Activated T-helper 2 cell treated with anti-CD3 and anti-CD28 coated beads, Interferon-gamma antibody, Interleukin-2, Interleukin-4, amounts not matched to agents 10 μg/mL and 5 μg/mL and 100 μg/mL, durations not matched to agents 14 hours and 24 hours and 36 hours (primary cell): ENCODE results near the gene TTLL3. TPM values are rescaled to one million over a fixed set of nuclear protein-coding genes. Genes with fewer than 3 reads are reported as not detected.
A peak's percentile ranks its signal among the peaks of the same experiment; 100 is the strongest.

Experiments used
- DNase-seq: peaks from one replicate; pipeline ENCODE4 v3.0.0; 2021; ENCODE audit warnings: low spot score
- H3K27ac Mint-ChIP-seq: one replicate; pipeline ENCODE4 v1.8.0; 2021; ENCODE audit warnings: mixed read lengths
- H3K27me3 Mint-ChIP-seq: one replicate; pipeline ENCODE4 v1.8.0; 2021; ENCODE audit warnings: low read depth, mixed read lengths
- H3K36me3 Mint-ChIP-seq: one replicate; pipeline ENCODE4 v1.8.0; 2021; ENCODE audit warnings: low read depth, mixed read lengths
- H3K4me1 Mint-ChIP-seq: one replicate; pipeline ENCODE4 v1.8.0; 2021; ENCODE audit warnings: low read depth, mixed read lengths
- H3K4me3 Mint-ChIP-seq: one replicate; pipeline ENCODE4 v1.8.0; 2021; ENCODE audit warnings: low read depth, mild to moderate bottlenecking, moderate library complexity, mixed read lengths
- H3K9me3 Mint-ChIP-seq: one replicate; pipeline ENCODE4 v1.8.0; 2021; ENCODE audit warnings: mixed read lengths
- intact Hi-C: fragments of 100-400 bp; cut with micrococcal nuclease; formaldehyde crosslinking; loops from one replicate; pipeline ENCODE4 v1.15.1; 2023
- total RNA-seq: library from RNA; stranded (reverse); gene quantifications from 2 replicates; pipeline ENCODE4 v1.2.3, GENCODE V29; 2022

TTLL3 gene
- total RNA-seq, 1 donor from 2014 or later = 56.5 TPM

DNA sequence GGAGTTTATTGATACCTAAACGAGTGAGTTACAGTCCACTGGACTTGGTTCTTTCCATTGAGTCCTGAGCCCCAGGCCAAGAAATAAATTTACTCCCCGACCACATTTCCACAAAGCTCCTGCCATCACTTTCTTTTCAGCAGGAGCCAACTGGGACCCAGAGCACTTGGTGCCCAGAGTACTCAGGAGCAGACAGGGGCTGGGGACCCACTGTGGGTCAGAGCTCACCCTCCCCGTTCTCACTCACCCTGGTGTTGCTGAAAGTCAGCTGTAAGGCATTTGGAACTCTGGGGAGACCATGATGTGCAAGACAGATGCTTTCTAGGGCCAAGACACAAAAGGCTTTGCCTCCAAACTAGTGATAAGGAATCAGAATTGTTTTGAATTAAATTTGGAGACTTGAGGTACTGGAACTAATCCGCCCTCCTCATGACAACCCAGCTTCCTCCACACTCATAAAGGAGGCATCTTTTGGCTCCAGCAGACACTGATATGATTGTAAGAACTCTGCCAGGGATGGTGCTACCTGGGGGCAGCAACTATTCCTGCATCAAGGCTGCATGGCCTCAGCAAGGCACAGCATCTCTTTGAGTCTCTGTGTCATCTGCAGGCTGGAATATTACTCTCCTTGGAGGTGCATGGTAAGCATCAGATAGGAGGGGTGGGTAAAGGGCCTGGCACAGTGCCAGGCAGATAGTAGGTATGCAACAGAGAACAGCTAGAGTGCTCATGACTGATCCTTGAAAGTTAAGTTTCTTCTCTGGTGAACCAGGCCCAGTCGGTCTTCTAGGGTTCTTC, 33.0 kb upstream of the TTLL3 start:
- H3K9me3 Mint-ChIP-seq = no peaks in the 10 kb centered on the region
- no peaks in the 10 kb centered on the region for H3K27me3 Mint-ChIP-seq
- no peak for DNase-seq
- intact Hi-C loops = no loop called here
- H3K36me3 Mint-ChIP-seq = peaks cover 30% of the 10 kb centered on the region
- H3K4me1 Mint-ChIP-seq = peaks cover 51% of the 10 kb centered on the region
- no peak overlapping the region for H3K4me3 Mint-ChIP-seq
- H3K27ac Mint-ChIP-seq = peak overlapping the region; percentile 98

DNA sequence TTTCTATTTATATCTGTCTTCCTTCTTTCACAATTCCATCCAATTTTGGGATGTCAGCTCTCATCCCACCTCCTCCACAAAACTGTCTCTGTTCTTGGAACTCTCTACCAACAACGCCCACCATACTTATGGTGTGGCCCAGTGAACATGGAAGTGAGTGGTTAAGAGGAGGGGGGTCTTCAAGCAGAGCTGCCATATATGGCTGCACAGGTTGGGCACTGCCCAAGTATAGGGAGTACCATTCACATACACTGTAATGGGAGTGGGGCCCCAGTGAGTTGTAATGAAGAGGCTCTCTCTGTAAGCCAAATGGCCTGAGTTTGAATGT, 32.4 kb upstream of the TTLL3 start:
- Mint-ChIP-seq H3K36me3 (peaks cover 35% of the 10 kb centered on the region), H3K27me3 (no peaks in the 10 kb centered on the region), H3K4me3 (peak overlapping the region; percentile 51), H3K9me3 (no peaks in the 10 kb centered on the region), H3K4me1 (peaks cover 55% of the 10 kb centered on the region), H3K27ac (peak overlapping the region; percentile 98)
- DNase-seq = no peak
- intact Hi-C loops = loop anchor here (1.0 to 2.0 kb wide), 5 partner anchors 8 to 47 kb away; partner anchors contain the start of genes BRPF1, CAMK1 and TADA3

DNA sequence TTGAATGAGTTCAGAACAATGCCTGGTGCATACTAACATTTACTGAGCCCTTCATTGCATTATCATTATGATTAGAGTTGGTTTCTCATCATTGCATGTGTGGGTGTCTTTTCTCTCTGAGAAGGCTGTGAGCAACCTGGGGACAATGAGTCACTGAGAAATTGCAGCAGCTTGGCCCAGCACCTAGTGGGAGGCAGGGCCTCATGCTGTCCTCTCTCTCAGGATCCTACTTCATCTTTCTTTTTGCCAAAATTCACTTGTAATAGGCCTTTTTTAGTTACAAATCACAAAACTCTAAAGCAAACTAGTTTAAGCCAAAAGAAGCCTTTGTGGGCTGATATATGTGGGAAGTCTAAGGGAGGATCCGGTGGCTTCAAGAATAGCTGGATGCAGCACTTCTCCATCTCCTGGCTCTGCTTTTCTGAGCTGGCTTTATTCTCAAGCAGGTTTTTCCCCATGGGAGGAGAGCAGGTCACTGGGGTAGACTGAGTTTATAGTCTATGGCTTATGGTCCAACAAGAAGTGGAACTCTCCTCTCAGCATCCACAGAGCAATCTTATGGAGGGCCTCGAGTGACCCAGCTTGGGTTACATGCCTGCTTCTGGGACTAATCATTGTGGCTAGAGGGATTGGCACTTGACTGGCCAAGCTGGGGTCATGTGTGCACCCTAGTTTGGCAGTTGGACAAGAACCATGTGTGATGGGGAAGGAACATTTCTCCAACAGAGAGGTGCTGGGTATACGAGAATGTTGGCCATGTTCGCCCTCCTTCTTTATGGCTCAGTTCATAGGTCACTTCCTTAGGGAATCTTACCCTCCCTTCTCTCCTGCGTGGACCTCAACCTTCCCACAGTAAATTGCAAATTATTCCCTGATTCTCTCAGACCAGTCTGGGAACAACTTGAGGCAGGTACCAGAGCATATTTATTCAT, 31.7 kb upstream of the TTLL3 start:
- no peak for DNase-seq
- no peaks in the 10 kb centered on the region for H3K27me3 Mint-ChIP-seq
- H3K27ac Mint-ChIP-seq = peak overlapping the region; percentile 98
- peaks cover 58% of the 10 kb centered on the region for H3K4me1 Mint-ChIP-seq
- H3K36me3 Mint-ChIP-seq = peaks cover 40% of the 10 kb centered on the region
- H3K4me3 Mint-ChIP-seq = peak overlapping the region; percentile 51
- intact Hi-C loops = loop anchor here (1.0 to 2.0 kb wide), 5 partner anchors 9 to 48 kb away; partner anchors contain the start of genes BRPF1, CAMK1 and TADA3
- no peaks in the 10 kb centered on the region for H3K9me3 Mint-ChIP-seq

DNA sequence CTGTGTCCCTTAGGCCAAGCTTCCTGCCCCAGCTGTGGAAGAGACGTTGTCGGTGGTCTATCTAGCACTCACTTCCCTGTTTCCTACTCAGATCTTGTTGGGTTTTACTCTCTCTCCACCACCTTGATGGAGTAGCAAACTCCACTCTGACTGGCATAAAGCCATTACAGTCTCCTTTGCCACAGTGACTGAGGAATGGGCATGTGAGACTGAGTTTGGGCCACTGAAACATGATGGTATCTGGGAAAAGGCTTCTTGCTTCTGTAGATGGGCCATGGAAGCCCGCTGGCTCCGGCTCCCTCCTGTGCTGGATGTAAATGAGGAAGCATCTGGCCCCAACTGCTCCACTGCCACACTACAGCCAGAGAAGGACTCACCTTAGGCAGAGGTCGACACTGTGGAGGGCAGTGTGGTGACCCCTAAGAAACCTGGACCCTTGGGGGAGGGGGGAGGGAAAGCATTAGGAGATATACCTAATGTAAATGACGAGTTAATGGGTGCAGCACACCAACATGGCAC, 30.9 kb upstream of the TTLL3 start:
- Mint-ChIP-seq H3K36me3 (peaks cover 45% of the 10 kb centered on the region), H3K4me3 (peak overlapping the region; percentile 28), H3K27me3 (no peaks in the 10 kb centered on the region), H3K27ac (peak overlapping the region; percentile 98), H3K9me3 (no peaks in the 10 kb centered on the region), H3K4me1 (peaks cover 58% of the 10 kb centered on the region)
- DNase-seq = no peak
- intact Hi-C loops = loop anchor here (2.0 kb wide), 2 partner anchors 28 to 48 kb away; partner anchors contain the start of gene BRPF1

GRCh38 chr3:9779721-9780457, 30.2 kb upstream of the TTLL3 start:
- H3K4me3 Mint-ChIP-seq = peak overlapping the region; percentile 62
- peaks cover 49% of the 10 kb centered on the region for H3K36me3 Mint-ChIP-seq
- H3K9me3 Mint-ChIP-seq = no peaks in the 10 kb centered on the region
- DNase-seq = peak; percentile 28
- intact Hi-C loops = loop anchor here (2.0 kb wide), 2 partner anchors 29 to 49 kb away; partner anchors contain the start of gene BRPF1
- H3K4me1 Mint-ChIP-seq = peaks cover 58% of the 10 kb centered on the region
- H3K27me3 Mint-ChIP-seq = no peaks in the 10 kb centered on the region
- H3K27ac Mint-ChIP-seq = peak overlapping the region; percentile 98

DNA sequence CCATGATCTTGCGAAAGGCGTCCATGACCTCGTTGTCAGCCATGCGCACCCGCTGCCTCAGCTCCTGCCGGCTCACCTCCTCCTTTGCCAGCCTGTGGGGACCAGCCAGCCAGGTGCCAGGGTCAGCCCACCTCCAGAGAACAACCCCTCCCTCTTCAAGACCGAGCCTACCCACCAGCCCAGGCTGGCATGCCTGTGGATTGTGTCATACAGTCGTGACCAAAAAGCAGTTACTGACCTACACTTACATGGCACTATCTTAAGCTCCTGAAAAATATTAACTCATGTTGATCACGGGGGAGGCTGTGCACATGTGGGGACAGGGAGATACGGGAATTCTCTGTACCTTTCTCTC, 29.6 kb upstream of the TTLL3 start:
- Mint-ChIP-seq H3K27ac (peak overlapping the region; percentile 98), H3K4me3 (peak overlapping the region; percentile 62)
- intact Hi-C loops = no loop called here

DNA sequence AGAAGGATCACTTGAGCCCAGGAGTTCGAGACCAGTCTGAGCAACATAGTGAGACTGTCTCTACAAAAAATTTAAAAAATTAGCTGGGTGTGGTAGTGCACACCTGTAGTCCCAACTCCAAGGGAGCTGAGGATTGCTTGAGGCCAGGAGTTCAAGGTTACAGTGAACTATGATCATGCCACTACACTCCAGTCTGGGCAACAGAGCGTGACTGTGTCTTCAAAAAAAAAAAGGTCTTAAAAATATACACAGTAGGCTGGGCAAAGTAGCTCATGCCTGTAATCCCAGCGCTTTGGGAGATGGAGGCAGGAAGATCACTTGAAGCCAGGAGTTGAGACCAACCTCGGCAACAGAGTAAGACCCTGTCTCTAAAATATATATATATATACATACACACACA, 29.2 kb upstream of the TTLL3 start:
- Mint-ChIP-seq H3K4me3 (no peak overlapping the region), H3K4me1 (peaks cover 62% of the 10 kb centered on the region), H3K9me3 (no peaks in the 10 kb centered on the region), H3K27me3 (no peaks in the 10 kb centered on the region), H3K36me3 (peaks cover 59% of the 10 kb centered on the region), H3K27ac (peak overlapping the region; percentile 98)
- DNase-seq = no peak
- intact Hi-C loops = no loop called here

More for the DNA sequence above, 29.6 kb upstream of the TTLL3 start:
- no peaks in the 10 kb centered on the region for H3K27me3 Mint-ChIP-seq
- H3K4me1 Mint-ChIP-seq = peaks cover 59% of the 10 kb centered on the region
- H3K36me3 Mint-ChIP-seq = peaks cover 55% of the 10 kb centered on the region
- DNase-seq = no peak
- no peaks in the 10 kb centered on the region for H3K9me3 Mint-ChIP-seq

GRCh38 chr3:9781551-9781950, 28.5 kb upstream of the TTLL3 start:
- H3K9me3 Mint-ChIP-seq = no peaks in the 10 kb centered on the region
- H3K27ac Mint-ChIP-seq = peak overlapping the region; percentile 77
- no peak overlapping the region for H3K4me3 Mint-ChIP-seq
- peaks cover 64% of the 10 kb centered on the region for H3K36me3 Mint-ChIP-seq
- H3K4me1 Mint-ChIP-seq = peaks cover 64% of the 10 kb centered on the region
- H3K27me3 Mint-ChIP-seq = no peaks in the 10 kb centered on the region
- intact Hi-C loops = no loop called here
- no peak for DNase-seq

GRCh38 chr3:9781978-9782603, 28.0 kb upstream of the TTLL3 start:
- Mint-ChIP-seq H3K27me3 (no peaks in the 10 kb centered on the region), H3K27ac (peak overlapping the region; percentile 75), H3K36me3 (peaks cover 70% of the 10 kb centered on the region), H3K4me1 (peaks cover 65% of the 10 kb centered on the region), H3K9me3 (no peaks in the 10 kb centered on the region), H3K4me3 (no peak overlapping the region)
- intact Hi-C loops = no loop called here
- no peak for DNase-seq

DNA sequence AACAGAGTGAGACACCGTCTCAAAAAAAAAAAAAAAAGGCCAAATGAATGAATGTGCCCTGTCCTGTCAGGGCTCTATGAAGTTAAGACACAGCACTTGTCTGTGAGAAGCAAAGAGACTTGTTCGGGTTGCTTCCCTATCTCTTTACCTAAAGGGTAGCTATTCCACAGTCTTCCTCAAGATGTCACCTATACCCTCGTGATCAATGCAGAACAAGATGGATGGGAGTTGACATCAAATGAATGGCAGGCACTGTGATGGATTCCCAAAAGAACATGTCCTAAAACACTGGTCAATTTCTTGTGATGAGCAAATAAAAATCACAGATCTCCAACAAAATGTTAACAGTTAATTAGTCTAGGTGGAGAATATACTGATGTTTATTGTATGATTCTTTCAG, 27.3 kb upstream of the TTLL3 start:
- Mint-ChIP-seq H3K4me3 (no peak overlapping the region), H3K27me3 (no peaks in the 10 kb centered on the region), H3K9me3 (no peaks in the 10 kb centered on the region), H3K4me1 (peaks cover 65% of the 10 kb centered on the region), H3K36me3 (peaks cover 74% of the 10 kb centered on the region), H3K27ac (no peak overlapping the region)
- intact Hi-C loops = no loop called here
- DNase-seq = no peak

GRCh38 chr3:9783954-9784353, 26.1 kb upstream of the TTLL3 start:
- Mint-ChIP-seq H3K4me3 (no peak overlapping the region), H3K36me3 (peaks cover 76% of the 10 kb centered on the region), H3K9me3 (no peaks in the 10 kb centered on the region), H3K27ac (no peak overlapping the region), H3K4me1 (peaks cover 55% of the 10 kb centered on the region), H3K27me3 (no peaks in the 10 kb centered on the region)
- DNase-seq = no peak
- intact Hi-C loops = no loop called here

DNA sequence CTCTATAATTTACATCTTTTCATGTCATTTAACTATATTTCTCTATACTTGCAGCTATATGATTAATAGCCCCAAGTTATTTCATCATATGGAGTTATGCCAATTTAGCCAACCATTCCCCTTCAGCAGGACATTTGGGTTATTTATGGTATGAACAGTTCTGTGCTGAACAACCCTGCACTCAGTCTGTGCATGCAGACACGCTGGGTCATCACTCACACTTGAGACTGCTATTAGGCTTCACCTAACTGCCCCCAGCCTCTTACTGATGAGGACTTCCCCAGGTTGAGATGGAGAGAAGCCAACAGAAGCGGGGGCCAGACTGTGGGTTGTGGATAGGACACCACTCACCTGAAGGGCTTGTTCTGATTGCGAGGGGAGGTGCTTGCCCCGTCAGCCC, 25.1 kb upstream of the TTLL3 start:
- Mint-ChIP-seq H3K36me3 (peaks cover 78% of the 10 kb centered on the region), H3K4me1 (peaks cover 54% of the 10 kb centered on the region), H3K4me3 (no peak overlapping the region), H3K27ac (no peak overlapping the region), H3K9me3 (no peaks in the 10 kb centered on the region), H3K27me3 (no peaks in the 10 kb centered on the region)
- DNase-seq = no peak
- intact Hi-C loops = no loop called here
